Limb (tissue), 2 donors: ENCODE measurements around the gene DCDC1.
A peak's percentile ranks its signal among the peaks of the same experiment; 100 is the strongest.

Source experiments
- DNase-seq, 2 donors: peaks; one replicate each; pipeline ENCODE4 v3.0.0-alpha.2; 2016; ENCODE audit errors: extremely low spot score in 2 of 2

The DCDC1 gene

GRCh38 chr11:30860146-30860545, 509.4 kb downstream of the DCDC1 start:
- no peak for DNase-seq

- peak; percentile 40 to 73 for DNase-seq
Measured at GRCh38 chr11:30859669-30860068, 509.9 kb downstream of the DCDC1 start.

GRCh38 chr11:30855383-30856006, 514.0 kb downstream of the DCDC1 start:
- DNase-seq: peak in 1 of 2 donors; percentile 82

- DNase-seq: no peak
Measured at GRCh38 chr11:30853439-30853838, 516.1 kb downstream of the DCDC1 start.

- DNase-seq: no peak
Measured at GRCh38 chr11:30852645-30853044, 516.9 kb downstream of the DCDC1 start.

- DNase-seq: no peak
Measured at GRCh38 chr11:30852091-30852490, 517.4 kb downstream of the DCDC1 start.

- no peak for DNase-seq
Measured at GRCh38 chr11:30837252-30837651, 532.3 kb downstream of the DCDC1 start.

GRCh38 chr11:30832831-30833230, 536.7 kb downstream of the DCDC1 start:
- DNase-seq: no peak

- DNase-seq: no peak
Measured at GRCh38 chr11:30830681-30831080, 538.9 kb downstream of the DCDC1 start.

GRCh38 chr11:30826911-30827310, 542.6 kb downstream of the DCDC1 start:
- no peak for DNase-seq

GRCh38 chr11:30825723-30826122, 543.8 kb downstream of the DCDC1 start:
- no peak for DNase-seq

- no peak for DNase-seq
Measured at GRCh38 chr11:30823119-30823518, 546.4 kb downstream of the DCDC1 start.

GRCh38 chr11:30821438-30821965, 548.0 kb downstream of the DCDC1 start:
- no peak for DNase-seq

- DNase-seq: no peak
Measured at GRCh38 chr11:30818721-30819120, 550.8 kb downstream of the DCDC1 start.

- no peak for DNase-seq
Measured at GRCh38 chr11:30816959-30817880, 552.3 kb downstream of the DCDC1 start.

GRCh38 chr11:30815619-30816018, 553.9 kb downstream of the DCDC1 start:
- no peak for DNase-seq

GRCh38 chr11:30814737-30815136, 554.8 kb downstream of the DCDC1 start:
- no peak for DNase-seq
